T-helper 2 cell (primary cell): ENCODE data around the gene SEMA6B.
"Not testable (repeated sequence)": the region's sequence is repeated elsewhere in the genome, so short reads cannot be mapped to it uniquely, and the experiment has no call there.

ENCODE experiments used
- DNase-seq, 5 experiments: peaks; one replicate each; pipeline versions ENCODE4 v3.0.0 to v3.0.0-alpha.2; 2012 to 2022

Gene SEMA6B

GRCh38 chr19:4547303-4548237 lies 11.9 kb downstream of the SEMA6B start:
- no peak for DNase-seq

GRCh38 chr19:4543842-4544647 lies 15.4 kb downstream of the SEMA6B start:
- DNase-seq, result no peak

- DNase-seq, result no peak
These were observed 16.3 kb downstream of the SEMA6B start for GRCh38 chr19:4542896-4543841.

- not testable (repeated sequence) for DNase-seq
These were observed 17.7 kb downstream of the SEMA6B start for GRCh38 chr19:4541806-4542145.

GRCh38 chr19:4541114-4541805 lies 18.2 kb downstream of the SEMA6B start:
- DNase-seq, result no peak

GRCh38 chr19:4539693-4540581 lies 19.5 kb downstream of the SEMA6B start, which contains the start of gene LRG1:
Gene LRG1, minus strand, starts transcription at chr19:4540036. Its CDS starts 23 bp downstream, at chr19:4540013.
- no peak for DNase-seq

GRCh38 chr19:4539169-4539692 lies 20.3 kb downstream of the SEMA6B start:
- no peak for DNase-seq

GRCh38 chr19:4538601-4538954 lies 20.9 kb downstream of the SEMA6B start:
- no peak for DNase-seq

- no peak for DNase-seq
These were observed 21.4 kb downstream of the SEMA6B start for GRCh38 chr19:4537953-4538600.

GRCh38 chr19:4536798-4537197 lies 22.7 kb downstream of the SEMA6B start:
- DNase-seq, result no peak

- peak in 3 of 5 experiments; percentile 22 to 24 (median 23) for DNase-seq
These were observed 24.4 kb downstream of the SEMA6B start, which contains the start of gene PLIN5 for GRCh38 chr19:4534836-4535658. Gene PLIN5, minus strand, starts transcription at chr19:4535224. Its CDS starts 1,150 bp downstream, at chr19:4534074.

GRCh38 chr19:4533835-4534424 lies 25.6 kb downstream of the SEMA6B start:
- no peak for DNase-seq

GRCh38 chr19:4533334-4533733 lies 26.1 kb downstream of the SEMA6B start:
- DNase-seq, result no peak

GRCh38 chr19:4531562-4532165 lies 27.8 kb downstream of the SEMA6B start:
- no peak for DNase-seq

- DNase-seq, result no peak
These were observed 29.5 kb downstream of the SEMA6B start for GRCh38 chr19:4529924-4530522.

- DNase-seq, result no peak
These were observed 30.6 kb downstream of the SEMA6B start for GRCh38 chr19:4528843-4529242.

GRCh38 chr19:4527377-4527776 lies 32.1 kb downstream of the SEMA6B start:
- DNase-seq, result not testable (repeated sequence)

GRCh38 chr19:4525563-4526002 lies 33.9 kb downstream of the SEMA6B start:
- DNase-seq, result no peak
